ENCODE data around the gene TNS3.
"Not testable (repeated sequence)": the region's sequence is repeated elsewhere in the genome, so short reads cannot be mapped to it uniquely, and the experiment has no call there.

Gene TNS3

GRCh38 chr7:47602272-47603004, 20.5 kb upstream of the TNS3 start:
- no peak for DNase-seq

DNA sequence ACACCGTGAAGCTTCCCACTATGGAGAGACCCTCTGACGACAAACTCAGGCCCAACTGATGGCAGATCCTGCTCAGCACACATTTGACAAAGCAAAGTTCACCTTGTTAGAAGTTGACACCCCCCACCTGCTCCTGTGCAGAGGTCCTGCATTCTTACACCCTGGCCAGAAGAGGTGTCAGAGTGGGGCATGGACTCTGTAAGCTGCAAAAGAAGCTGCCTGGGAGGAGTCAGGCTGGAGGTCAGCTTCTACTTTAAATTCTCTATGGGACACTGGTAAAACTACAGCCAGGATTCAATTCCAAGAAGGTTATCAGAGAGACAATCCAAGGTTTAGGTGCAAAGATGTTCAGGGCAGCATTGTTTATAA, 20.0 kb upstream of the TNS3 start:
- DNase-seq = no peak

DNA sequence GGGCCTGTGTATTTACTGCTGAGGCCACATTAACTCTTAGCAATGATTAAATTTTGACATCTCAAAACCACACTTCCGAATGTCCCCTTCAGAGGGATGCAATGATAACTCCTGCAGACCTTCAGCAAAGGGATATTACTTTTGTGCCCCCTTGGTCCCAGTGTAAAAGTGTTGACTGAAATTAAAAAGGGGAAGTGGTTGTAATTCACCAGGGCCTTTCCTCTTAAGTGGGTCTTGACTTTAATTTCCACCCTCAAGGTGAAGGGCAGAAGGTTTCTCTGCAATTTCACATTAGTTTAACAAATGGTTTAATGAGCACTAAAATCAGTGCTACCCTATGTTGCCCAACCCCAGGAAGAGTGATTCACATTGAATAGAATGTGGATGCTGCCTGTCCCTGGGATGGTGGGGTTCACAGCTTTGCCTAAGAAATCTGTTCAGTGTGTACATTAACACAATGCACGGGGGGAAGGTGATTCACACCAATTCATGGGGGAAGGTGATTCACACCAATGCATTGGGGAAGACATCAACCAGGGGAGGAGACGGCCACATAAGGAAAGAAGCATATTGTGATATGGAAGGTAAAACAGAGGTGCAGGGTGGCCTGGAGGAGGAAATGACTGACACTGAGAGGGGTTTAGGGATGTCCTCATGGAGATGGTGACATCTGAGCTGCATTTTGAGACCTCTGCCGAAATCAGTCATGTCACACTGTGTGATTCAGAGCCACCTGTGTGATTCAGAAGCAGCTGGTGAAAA, 19.4 kb upstream of the TNS3 start:
- DNase-seq = peak; percentile 17

DNA sequence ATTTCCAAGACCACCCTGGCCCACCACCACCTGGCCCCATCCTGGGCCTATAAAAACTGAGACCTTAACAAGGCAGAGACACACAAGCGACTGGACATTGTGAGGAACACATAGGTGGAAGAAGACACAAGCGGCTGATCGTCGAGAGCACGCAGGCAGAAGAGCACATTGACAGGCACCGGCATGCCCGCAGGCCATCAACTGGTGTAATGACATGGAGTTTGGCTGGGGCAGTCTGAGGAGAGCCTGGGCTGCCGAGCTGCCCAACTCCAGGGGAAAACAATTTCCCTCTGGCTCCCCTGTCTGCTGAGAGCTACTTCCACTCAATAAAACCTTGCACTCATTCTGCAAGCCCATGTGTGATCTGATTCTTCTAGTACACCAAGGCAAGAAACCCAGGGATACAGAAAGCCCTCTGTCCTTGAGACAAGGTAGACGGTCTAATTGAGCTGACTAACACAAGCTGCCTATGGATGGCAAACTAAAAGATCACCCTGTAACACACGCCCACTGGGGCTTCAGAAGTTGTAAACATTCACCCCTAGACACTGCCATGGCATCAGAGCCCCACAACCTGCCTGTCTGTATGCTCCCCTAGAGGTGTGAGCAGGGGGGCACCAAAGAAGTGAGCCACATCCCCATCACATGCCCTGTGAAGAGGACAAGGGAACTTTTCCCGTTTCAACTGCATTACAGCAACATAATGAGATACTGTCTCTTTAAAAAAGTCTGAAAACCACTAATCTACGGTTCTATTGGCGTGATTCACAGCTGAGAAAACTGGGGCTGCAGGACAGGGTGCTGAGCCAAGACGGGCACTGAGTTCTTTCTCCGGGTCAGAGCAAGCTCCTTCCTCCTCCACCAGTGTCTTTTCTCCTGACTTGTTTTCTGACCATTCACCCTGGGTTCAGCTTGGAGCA, 18.5 kb upstream of the TNS3 start:
- DNase-seq = peak; percentile 9

DNA sequence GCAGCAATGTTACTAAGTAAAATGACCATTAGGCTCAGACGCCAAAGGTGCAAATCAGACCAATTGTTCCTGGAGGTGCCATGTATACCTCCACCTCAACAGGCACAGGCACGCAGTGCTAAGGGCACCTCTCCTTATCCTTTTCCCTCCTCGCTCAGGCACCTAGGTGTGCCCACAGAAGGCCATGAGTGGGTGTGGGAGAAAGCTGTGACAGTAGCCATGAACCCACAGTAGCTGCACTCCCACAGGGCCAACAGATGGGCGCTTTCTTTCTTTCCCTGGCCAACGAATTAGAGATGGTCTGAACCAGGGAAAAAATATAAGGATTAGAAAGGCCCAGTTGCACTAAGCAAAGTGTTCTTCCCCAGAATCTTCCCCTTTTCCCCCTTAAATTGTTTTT, 15.5 kb upstream of the TNS3 start:
- no peak for DNase-seq

DNA sequence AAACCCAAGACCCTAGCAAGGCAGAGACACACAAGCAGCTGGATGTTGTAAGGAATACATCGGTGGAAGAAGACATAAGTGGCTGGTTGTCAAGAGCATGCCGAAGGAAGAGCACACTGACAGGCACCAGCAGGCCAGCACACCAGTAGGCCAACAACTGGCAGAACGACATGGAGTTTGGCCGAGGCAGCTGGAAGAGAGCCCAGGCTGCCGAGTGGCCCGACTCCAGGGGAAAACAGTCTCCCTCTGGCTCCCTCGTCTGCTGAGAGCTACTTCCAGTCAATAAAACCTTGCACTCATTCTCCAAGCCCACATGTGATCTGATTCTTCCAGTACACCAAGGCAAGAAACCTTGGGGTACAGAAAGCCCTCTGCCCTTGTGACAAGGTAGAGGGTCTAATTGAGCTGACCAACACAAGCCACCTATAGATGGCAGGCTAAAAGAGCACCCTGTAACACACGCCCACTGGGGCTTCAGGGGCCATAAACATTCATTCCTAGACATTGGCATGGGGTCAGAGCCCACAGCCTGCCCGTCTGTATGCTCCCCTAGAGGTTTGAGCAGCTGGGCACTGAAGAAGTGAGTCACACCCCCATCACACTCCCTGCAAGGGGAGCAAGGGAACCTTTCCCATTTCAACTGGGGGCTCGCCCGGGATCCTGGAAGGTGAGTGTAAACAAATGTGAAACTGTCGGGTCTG, 14.7 kb upstream of the TNS3 start:
- no peak for DNase-seq

DNA sequence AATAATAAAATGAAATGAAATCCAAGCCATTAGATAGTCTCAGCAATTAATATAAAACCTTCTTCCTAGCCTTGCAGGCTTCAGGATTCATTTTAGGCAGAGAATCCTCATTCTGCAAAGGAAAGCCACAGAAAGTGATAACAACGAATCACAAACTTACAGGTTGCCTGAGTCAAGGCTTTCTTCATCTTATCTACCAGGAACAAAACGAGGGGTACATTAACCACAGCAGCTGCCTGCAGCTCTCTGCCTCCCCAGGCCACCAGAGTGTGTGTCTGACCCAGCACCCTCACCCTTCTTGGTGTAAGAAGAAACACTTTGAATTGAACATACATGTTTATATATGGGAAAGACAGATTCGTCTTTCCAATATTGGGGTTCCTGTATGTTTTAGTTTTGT, 12.5 kb upstream of the TNS3 start:
- peak; percentile 68 for DNase-seq

DNA sequence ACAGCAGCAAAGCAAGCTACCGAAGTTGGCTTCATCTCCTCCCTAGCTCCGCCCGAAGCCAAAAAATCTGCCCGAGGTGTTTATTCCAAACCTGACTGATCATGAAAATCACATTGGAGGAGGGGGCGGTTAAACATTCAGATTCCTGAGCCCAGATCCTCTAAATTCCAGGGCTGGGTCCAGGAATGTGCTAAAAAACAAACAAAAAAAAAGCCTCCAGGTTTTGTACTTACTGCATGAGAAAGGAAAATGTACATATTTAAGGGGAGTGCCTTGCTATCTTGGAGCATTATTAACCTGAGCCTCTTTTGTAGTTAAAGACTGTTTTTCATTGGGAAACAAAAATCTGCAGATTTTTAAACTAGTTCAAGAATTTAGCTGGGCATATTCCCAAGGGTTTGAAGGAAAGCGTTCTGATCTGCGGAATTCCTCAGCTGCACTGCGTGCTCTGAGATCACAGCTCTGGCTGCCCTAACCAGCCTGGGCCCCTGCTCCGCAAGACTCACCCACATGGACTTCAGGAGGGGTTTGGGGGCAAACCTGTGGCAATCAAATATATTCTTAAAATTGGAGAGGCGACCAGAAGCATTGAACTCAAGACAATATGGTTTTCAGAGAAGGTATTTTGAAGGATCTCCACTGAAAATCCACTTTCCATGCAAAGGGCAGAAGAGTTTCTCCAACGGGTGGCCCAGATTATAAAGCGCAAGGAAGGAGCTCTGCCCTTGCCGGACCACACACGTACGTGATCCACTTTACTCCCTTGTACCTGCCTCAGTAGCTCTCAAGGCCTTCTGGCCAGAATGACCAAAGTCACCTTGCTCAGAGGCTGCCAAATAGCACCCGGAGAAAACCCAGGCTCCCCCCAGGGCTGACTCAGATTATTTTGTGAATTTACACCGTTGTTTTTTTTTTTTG, 10.0 kb upstream of the TNS3 start:
- no peak for DNase-seq

- DNase-seq = no peak
Observed at GRCh38 chr7:47591089-47591654, 9.3 kb upstream of the TNS3 start.

- DNase-seq = not testable (repeated sequence)
Observed at GRCh38 chr7:47590215-47590614, 8.3 kb upstream of the TNS3 start.

- no peak for DNase-seq
Observed at GRCh38 chr7:47588704-47589225, 6.9 kb upstream of the TNS3 start.

GRCh38 chr7:47587976-47588375, 6.1 kb upstream of the TNS3 start:
- no peak for DNase-seq

- no peak for DNase-seq
Observed at GRCh38 chr7:47587351-47587750, 5.4 kb upstream of the TNS3 start.

DNA sequence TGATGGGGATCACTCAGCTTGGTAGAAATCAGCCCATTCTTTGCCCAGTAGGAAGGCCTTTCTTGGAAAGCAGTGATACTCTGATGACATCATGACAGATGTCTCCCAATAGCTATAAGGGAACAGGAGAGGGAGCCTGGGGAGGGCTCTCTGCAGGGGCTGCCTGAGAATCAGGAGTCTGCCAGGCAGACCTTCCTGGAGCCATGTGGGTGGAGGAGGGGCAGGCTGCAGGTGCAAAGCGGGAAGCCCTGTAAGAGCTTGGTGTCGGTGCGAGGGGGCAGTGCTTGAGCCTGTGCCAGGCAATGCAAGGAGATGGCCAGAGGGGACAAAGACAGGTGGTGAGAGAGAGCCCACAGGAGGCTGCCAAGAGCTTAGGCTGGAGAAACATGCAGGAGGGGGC, 5.0 kb upstream of the TNS3 start:
- no peak for DNase-seq

- not testable (repeated sequence) for DNase-seq
Observed at GRCh38 chr7:47586161-47586670, 4.3 kb upstream of the TNS3 start.

GRCh38 chr7:47584536-47584895, 2.6 kb upstream of the TNS3 start:
- DNase-seq = no peak

DNA sequence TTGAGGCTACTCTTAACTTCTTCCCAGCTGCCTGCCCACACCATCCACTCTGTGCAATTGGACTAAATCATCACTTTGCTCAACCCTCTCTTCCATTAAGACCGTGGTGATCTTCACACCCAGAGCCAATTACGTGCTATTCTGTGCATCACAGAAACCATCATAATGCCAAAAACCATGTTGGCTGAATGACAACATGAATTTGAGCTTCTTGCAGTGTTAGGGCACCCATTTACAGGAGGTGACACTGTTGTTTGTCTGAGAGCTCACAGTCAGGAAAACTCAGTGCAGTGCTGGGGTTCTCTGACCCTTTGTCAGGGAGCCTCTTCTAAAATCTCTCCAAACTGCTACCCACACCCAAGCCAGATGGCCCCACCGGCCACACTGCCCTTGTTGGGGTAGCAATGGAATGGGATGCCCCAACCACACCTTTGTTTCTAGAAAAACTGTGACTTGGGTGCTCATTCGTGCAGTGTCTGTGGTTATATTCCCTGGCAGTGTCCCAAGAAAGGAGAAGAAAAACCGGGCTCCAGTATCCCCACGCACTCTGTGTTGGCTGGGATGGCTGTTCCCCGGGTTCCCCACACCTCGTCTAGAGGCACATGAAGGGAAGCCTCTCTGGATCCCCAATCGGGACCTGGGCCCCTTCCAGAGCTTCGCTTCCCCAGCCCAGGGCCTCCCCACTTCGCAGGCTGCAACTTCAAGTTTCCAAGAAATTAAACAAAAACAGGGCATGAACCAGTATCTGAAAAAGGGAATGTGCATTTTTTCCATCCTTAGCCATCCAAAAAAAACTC, 2.0 kb upstream of the TNS3 start:
- no peak for DNase-seq

DNA sequence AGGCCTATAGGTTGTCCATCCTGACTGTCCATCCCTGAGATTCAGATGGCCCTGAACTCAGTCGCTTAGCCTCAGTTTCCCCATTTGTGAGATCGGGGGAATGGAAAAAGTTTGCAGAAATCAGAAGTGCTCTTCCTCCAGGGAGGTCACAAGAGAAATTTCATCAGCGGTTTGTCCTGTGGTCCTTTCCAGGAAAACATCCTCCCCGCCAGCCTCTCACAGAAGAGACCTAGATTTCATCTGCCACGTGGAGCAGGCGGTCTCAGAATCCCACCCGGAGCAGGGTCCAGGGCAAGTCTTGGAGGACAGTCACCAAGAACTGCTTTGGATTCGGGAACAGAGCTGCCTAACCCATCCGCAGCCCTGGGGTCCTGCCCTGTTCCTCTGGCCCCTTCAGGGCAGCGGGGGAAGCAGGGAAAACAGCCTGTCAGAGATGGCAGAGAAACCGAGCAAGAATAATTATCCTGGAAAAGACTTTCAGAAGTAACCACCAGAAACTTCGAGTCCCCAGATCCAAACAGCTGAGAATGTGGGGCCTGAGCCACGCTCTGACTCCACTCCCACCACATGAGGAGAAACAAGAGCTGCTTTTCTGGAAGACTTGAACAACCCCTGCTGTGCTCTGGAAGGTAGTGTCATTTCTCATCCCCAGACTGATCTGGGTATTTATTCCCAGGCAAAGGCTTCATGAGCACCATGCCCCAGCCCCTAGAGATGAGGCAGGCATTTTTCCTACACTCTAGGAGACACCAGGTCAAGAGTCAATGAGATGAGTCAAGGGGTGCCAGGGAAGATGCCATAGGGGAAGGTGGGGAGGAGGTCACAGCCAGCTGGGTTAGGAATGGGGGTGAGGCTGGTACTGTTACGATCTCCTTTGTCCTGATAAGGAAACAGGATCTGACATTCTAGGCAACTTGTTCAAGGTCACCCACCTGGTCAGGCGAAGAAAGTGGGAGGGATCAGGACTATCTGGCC, 1.1 kb upstream of the TNS3 start:
- no peak for DNase-seq

- DNase-seq = no peak
Observed at GRCh38 chr7:47581438-47581803, 490 bp downstream of the TNS3 start.

Data from OCI-M1 (cell line).